ENCODE data around the gene RAB25. TPM values are rescaled to one million over a fixed set of nuclear protein-coding genes. Genes with fewer than 3 reads are reported as not detected.
A peak's percentile ranks its signal among the peaks of the same experiment; 100 is the strongest.

Gene RAB25
- total and polyA plus RNA-seq, 4 donors: 0.67 to 2.0 (median 0.92) TPM

DNA sequence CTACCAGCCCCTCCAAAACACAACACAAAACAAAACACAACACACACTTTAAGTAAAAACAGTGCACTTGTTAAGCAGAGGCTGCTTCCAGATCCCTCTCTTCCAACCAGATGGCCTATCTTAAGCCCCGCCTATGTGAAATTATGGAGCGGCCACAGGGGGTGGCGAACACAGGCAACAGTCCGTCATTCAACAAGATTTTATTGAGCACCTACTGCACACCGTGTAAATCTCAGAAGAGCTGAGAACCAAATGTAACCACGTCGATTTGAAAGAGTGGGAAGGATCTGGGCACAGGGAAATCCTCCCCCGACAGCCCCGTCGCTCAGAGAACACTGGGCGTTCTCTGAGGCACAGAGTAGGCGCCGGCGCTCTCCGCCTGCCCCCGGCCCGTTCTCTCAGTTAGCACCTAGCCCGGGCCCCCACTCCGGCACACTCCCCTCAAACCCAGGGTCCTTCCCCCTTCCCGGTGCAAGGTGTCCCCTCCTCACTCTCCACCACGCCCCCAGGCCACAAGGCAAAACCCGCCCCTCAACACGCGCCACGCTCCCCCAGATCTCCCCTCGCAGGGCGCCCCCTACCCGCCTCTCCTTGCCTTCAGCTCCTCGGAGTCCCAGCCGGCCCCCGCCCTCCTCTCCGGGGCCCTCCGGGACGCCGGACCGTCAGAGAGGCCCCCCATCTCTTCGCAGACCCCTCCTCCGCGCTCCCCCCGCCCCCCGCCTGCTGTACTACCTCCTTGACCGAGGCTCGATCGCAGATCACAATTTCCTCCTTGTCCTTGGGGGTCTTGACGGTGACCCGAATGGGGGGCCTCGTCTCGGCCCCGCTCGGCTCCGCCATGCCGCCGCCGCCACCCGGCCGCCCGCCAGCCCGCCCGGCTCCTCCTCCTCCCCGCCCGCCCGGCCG, 7.8 kb upstream of the RAB25 start:
- Histone ChIP-seq H3K4me3 (ENCODE audit: low read depth in 1 of 3, low read length in 3 of 3) (peak overlapping the region; percentile 80 to 88 (median 85)), H3K36me3 (ENCODE audit: control insufficient read depth in 4 of 4, insufficient read depth in 3 of 4, low read depth in 1 of 4, low read length in 3 of 4) (peaks cover 1 to 22% (median 9%) of the 10 kb centered on the region in 4 donors), H3K27me3 (ENCODE audit: control insufficient read depth in 4 of 4, insufficient read depth in 4 of 4, low read length in 3 of 4) (no peaks in the 10 kb centered on the region), H3K4me1 (ENCODE audit: control insufficient read depth in 4 of 4, insufficient read depth in 4 of 4, low read length in 3 of 4) (peaks cover 0 to 22% (median 13%) of the 10 kb centered on the region in 4 donors), H3K9ac (ENCODE audit: low read depth in 1 of 2, low read length in 2 of 2) (peak overlapping the region in 1 of 2 donors; percentile 62), H3K9me3 (ENCODE audit: control insufficient read depth in 4 of 4, low read length in 3 of 4) (no peaks in the 10 kb centered on the region), H3K27ac (ENCODE audit: low read depth in 1 of 2, low read length in 2 of 2) (peak overlapping the region; percentile 31 to 70)
- TF ChIP-seq FOXA1 (IDR thresholded peaks at IDR 0.05) (no peak), RAD21 (IDR thresholded peaks at IDR 0.05) (peak in 1 of 2 donors; percentile 47), HNF4G (IDR thresholded peaks at IDR 0.05) (no peak), SP1 (IDR thresholded peaks at IDR 0.05) (peak; percentile 22)
- TF ChIP-seq, protein P1, sequence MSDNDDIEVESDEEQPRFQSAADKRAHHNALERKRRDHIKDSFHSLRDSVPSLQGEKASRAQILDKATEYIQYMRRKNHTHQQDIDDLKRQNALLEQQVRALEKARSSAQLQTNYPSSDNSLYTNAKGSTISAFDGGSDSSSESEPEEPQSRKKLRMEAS (IDR thresholded peaks at IDR 0.05): no peak
- DNase-seq (ENCODE audit: low spot score): peak; percentile 62
- WGBS: under 1% methylated on average over 58 of the region's 63 CpGs

DNA sequence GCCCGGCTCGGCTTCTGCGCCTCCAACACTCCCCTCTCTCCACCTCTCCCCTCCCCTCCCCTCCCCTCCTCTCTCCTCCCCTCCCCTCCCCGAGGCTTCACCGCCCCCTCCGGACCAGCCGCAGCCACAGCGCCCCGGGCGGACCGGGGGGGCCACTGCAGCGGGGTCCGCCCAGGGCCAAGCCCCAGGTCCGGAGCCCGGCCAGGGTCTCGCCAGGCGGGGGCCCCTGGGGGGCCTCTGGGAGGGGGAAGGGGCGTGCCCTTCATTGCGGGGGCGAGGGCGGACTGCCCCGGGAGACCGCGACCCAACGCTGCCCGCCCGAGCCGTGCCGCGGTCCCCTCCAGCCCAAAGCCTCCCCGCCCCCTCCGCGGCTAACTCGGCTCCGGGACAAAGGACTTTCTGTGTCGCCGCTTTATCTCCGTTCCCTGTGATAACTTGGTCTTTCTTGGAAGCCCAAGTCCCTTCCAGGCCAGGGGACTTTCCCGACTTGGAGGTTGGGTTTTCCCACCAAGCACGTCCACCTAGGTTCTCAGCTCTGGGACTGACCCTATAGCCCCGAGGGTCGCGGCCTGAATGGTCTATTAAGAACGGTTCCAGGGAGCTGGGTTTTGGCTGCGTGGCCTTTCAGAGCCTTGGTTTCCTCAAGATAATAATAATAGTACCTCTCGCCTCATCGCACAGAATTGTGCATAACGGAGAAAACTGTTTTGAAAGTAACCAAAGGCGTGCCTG, 7.0 kb upstream of the RAB25 start, which contains the start of gene UBQLN4:
Gene UBQLN4 (minus strand): TSS at position 31 of the 732 bp plus-strand sequence. CDS start 97 bp downstream, outside the sequence.
- H3K36me3 ChIP-seq (ENCODE audit: control insufficient read depth in 4 of 4, insufficient read depth in 3 of 4, low read depth in 1 of 4, low read length in 3 of 4): peaks cover 0 to 20% (median 11%) of the 10 kb centered on the region in 4 donors
- H3K9me3 ChIP-seq (ENCODE audit: control insufficient read depth in 4 of 4, low read length in 3 of 4): no peaks in the 10 kb centered on the region
- H3K27me3 ChIP-seq (ENCODE audit: control insufficient read depth in 4 of 4, insufficient read depth in 4 of 4, low read length in 3 of 4): no peaks in the 10 kb centered on the region
- H3K9ac ChIP-seq (ENCODE audit: low read depth in 1 of 2, low read length in 2 of 2): peak within 1 kb of the TSS; percentile 82 to 97
- under 1% methylated on average over 45 of the region's 49 CpGs for WGBS
- H3K4me3 ChIP-seq (ENCODE audit: low read depth in 1 of 3, low read length in 3 of 3): peak within 1 kb of the TSS; percentile 85 to 94 (median 94)
- peak; percentile 81 for DNase-seq (ENCODE audit: low spot score)
- peaks cover 0 to 22% (median 13%) of the 10 kb centered on the region in 4 donors for H3K4me1 ChIP-seq (ENCODE audit: control insufficient read depth in 4 of 4, insufficient read depth in 4 of 4, low read length in 3 of 4)
- TF ChIP-seq, protein P2, sequence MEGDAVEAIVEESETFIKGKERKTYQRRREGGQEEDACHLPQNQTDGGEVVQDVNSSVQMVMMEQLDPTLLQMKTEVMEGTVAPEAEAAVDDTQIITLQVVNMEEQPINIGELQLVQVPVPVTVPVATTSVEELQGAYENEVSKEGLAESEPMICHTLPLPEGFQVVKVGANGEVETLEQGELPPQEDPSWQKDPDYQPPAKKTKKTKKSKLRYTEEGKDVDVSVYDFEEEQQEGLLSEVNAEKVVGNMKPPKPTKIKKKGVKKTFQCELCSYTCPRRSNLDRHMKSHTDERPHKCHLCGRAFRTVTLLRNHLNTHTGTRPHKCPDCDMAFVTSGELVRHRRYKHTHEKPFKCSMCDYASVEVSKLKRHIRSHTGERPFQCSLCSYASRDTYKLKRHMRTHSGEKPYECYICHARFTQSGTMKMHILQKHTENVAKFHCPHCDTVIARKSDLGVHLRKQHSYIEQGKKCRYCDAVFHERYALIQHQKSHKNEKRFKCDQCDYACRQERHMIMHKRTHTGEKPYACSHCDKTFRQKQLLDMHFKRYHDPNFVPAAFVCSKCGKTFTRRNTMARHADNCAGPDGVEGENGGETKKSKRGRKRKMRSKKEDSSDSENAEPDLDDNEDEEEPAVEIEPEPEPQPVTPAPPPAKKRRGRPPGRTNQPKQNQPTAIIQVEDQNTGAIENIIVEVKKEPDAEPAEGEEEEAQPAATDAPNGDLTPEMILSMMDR (IDR thresholded peaks at IDR 0.05; ENCODE audit: low read depth, low read length, missing input control): peak; percentile 62
- TF ChIP-seq YY1 (IDR thresholded peaks at IDR 0.05) (no peak), FOXA2 (IDR thresholded peaks at IDR 0.05) (no peak)
- peak within 1 kb of the TSS; percentile 94 for H3K27ac ChIP-seq (ENCODE audit: low read depth in 1 of 2, low read length in 2 of 2)

DNA sequence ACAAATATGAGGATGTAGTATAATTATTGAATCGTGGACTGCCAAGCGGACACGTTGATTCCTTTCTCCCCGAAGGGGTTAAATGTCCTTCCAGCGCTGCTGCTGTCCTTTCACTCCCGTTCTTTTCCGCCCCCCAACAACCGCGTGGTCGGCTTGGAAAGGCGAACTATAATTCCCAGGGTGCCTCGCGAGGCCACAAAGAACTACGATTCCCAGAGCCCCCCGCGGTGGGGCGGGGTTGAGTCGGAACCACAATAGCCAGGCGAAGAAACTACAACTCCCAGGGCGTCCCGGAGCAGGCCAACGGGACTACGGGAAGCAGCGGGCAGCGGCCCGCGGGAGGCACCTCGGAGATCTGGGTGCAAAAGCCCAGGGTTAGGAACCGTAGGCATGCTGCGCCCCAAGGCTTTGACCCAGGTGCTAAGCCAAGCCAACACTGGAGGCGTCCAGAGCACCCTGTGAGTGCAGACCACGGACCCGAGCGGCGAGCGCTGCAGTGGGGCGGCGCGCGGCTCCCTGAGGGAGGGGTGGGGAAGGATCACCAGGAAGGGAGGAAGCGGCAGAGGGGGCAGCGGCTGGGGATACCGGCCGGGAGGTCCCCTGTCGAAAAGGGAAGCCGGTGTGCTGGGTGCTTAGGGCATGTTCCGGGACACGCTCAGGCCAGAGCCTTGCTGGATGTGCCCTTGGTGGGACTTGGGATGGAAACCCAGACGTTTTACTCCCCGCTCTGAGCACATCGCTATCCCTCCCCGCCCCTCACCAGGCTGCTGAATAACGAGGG, 6.3 kb upstream of the RAB25 start, which contains the start of gene LAMTOR2:
Gene LAMTOR2 (plus strand): TSS at position 283 of the 781 bp plus-strand sequence. CDS start 108 bp downstream, at position 391.
- no peaks in the 10 kb centered on the region for H3K27me3 ChIP-seq (ENCODE audit: control insufficient read depth in 4 of 4, insufficient read depth in 4 of 4, low read length in 3 of 4)
- DNase-seq (ENCODE audit: low spot score): peak; percentile 98
- peak within 1 kb of the TSS; percentile 82 to 97 for H3K9ac ChIP-seq (ENCODE audit: low read depth in 1 of 2, low read length in 2 of 2)
- peak within 1 kb of the TSS; percentile 94 for H3K27ac ChIP-seq (ENCODE audit: low read depth in 1 of 2, low read length in 2 of 2)
- WGBS: under 1% methylated on average over 53 of the region's 53 CpGs
- no peaks in the 10 kb centered on the region for H3K9me3 ChIP-seq (ENCODE audit: control insufficient read depth in 4 of 4, low read length in 3 of 4)
- H3K36me3 ChIP-seq (ENCODE audit: control insufficient read depth in 4 of 4, insufficient read depth in 3 of 4, low read depth in 1 of 4, low read length in 3 of 4): peaks cover 0 to 12% (median 6%) of the 10 kb centered on the region in 4 donors
- peak within 1 kb of the TSS; percentile 85 to 94 (median 94) for H3K4me3 ChIP-seq (ENCODE audit: low read depth in 1 of 3, low read length in 3 of 3)
- H3K4me1 ChIP-seq (ENCODE audit: control insufficient read depth in 4 of 4, insufficient read depth in 4 of 4, low read length in 3 of 4): peaks cover 0 to 22% (median 13%) of the 10 kb centered on the region in 4 donors
- TF ChIP-seq, protein P1 (IDR thresholded peaks at IDR 0.05): peak; percentile 98
- TF ChIP-seq ATF3 (IDR thresholded peaks at IDR 0.05) (no peak), SP1 (IDR thresholded peaks at IDR 0.05) (peak; percentile 76), HNF4G (IDR thresholded peaks at IDR 0.05) (no peak), ZBTB33 (IDR thresholded peaks at IDR 0.05) (peak; percentile 97), FOXA2 (IDR thresholded peaks at IDR 0.05) (peak; percentile 12), EGR1 (IDR thresholded peaks at IDR 0.05; ENCODE audit: low read depth in 2 of 2) (peak in 1 of 2 donors; percentile 66), GABPA (IDR thresholded peaks at IDR 0.05 in 1 of 2, conservative IDR thresholded peaks at IDR 0.05 in 1 of 2) (peak; percentile 24 to 91)
- TF ChIP-seq, protein P3, sequence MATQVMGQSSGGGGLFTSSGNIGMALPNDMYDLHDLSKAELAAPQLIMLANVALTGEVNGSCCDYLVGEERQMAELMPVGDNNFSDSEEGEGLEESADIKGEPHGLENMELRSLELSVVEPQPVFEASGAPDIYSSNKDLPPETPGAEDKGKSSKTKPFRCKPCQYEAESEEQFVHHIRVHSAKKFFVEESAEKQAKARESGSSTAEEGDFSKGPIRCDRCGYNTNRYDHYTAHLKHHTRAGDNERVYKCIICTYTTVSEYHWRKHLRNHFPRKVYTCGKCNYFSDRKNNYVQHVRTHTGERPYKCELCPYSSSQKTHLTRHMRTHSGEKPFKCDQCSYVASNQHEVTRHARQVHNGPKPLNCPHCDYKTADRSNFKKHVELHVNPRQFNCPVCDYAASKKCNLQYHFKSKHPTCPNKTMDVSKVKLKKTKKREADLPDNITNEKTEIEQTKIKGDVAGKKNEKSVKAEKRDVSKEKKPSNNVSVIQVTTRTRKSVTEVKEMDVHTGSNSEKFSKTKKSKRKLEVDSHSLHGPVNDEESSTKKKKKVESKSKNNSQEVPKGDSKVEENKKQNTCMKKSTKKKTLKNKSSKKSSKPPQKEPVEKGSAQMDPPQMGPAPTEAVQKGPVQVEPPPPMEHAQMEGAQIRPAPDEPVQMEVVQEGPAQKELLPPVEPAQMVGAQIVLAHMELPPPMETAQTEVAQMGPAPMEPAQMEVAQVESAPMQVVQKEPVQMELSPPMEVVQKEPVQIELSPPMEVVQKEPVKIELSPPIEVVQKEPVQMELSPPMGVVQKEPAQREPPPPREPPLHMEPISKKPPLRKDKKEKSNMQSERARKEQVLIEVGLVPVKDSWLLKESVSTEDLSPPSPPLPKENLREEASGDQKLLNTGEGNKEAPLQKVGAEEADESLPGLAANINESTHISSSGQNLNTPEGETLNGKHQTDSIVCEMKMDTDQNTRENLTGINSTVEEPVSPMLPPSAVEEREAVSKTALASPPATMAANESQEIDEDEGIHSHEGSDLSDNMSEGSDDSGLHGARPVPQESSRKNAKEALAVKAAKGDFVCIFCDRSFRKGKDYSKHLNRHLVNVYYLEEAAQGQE (IDR thresholded peaks at IDR 0.05): peak; percentile 76
